ENCODE measurements around the gene MRPS33. TPM values are rescaled to one million over a fixed set of nuclear protein-coding genes. Genes with fewer than 3 reads are reported as not detected.
"Not testable (repeated sequence)": the region's sequence is repeated elsewhere in the genome, so short reads cannot be mapped to it uniquely, and the experiment has no call there.

MRPS33 gene
- 44.0 and 51.1 TPM in 2 replicates for total RNA-seq

GRCh38 chr7:141014524-141015395, at the start of gene MRPS33:
MRPS33 (minus strand) TSS chr7:141014952; CDS start chr7:141010633, 4,319 bp downstream.
- DNase-seq (ENCODE audit: low read depth): peak; percentile 88

GRCh38 chr7:141057788-141058187, 43.0 kb upstream of the MRPS33 start:
- DNase-seq (ENCODE audit: low read depth): no peak

- DNase-seq (ENCODE audit: low read depth): no peak
These were observed 40.4 kb upstream of the MRPS33 start for GRCh38 chr7:141055146-141055545.

DNA sequence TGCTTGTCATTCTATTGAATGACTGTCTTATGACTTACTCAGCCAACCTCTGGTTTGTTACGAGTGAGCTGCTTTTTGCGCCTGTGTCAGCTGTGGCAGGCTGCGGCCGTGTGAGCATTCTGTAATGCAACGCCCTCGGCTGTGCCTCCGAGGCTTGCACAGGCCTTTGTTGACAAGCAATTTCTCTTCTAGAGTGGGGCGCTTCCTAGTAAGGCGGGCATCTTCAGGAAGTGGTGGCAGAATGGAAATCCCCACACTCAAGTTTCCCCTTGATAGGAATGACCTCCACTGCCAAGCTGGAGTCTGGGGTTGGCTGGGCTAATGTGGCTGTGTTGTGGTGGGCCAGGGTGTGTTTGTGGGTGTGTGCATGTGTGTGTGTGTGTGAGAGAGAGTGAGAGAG, 38.9 kb upstream of the MRPS33 start:
- peak; percentile 89 for DNase-seq (ENCODE audit: low read depth)

DNA sequence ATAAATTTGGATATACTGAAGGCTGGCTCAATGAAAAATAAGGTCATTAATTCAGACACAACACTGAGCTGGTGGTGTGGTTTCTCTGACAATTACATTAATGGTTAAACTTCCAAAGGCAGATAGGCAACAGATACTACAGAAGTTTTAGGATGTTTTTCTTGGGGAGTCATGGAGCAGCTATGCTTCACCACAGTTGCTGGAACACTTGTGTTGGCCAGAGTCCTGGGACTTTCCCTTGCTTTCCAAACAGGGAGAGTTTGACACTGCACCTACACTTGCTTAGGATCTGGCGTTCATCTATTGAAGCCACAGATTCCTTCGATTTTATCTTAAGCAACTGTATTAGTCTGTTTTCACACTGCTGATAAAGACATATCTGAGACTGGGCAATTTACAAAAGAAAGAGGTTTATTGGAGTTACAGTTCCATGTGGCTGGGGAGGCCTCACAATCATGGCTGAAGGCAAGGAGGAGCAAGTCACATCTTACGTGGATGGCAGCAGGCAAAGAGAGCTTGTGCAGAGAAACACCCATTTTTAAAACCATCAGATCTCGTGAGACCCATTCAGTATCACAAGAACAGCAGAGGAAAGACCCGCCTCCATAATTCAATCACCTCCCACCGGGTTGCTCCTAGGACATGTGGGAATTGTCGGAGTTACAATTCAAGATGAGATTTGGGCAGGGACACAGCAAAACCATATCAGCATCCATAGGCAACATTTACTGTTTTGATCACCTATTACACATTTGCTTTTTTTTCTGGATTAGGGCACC, 31.3 kb upstream of the MRPS33 start:
- peak; percentile 97 for DNase-seq (ENCODE audit: low read depth)

- peak; percentile 96 for DNase-seq (ENCODE audit: low read depth)
These were observed 30.5 kb upstream of the MRPS33 start for GRCh38 chr7:141045126-141045841.

GRCh38 chr7:141043616-141044015, 28.9 kb upstream of the MRPS33 start:
- peak; percentile 62 for DNase-seq (ENCODE audit: low read depth)

DNA sequence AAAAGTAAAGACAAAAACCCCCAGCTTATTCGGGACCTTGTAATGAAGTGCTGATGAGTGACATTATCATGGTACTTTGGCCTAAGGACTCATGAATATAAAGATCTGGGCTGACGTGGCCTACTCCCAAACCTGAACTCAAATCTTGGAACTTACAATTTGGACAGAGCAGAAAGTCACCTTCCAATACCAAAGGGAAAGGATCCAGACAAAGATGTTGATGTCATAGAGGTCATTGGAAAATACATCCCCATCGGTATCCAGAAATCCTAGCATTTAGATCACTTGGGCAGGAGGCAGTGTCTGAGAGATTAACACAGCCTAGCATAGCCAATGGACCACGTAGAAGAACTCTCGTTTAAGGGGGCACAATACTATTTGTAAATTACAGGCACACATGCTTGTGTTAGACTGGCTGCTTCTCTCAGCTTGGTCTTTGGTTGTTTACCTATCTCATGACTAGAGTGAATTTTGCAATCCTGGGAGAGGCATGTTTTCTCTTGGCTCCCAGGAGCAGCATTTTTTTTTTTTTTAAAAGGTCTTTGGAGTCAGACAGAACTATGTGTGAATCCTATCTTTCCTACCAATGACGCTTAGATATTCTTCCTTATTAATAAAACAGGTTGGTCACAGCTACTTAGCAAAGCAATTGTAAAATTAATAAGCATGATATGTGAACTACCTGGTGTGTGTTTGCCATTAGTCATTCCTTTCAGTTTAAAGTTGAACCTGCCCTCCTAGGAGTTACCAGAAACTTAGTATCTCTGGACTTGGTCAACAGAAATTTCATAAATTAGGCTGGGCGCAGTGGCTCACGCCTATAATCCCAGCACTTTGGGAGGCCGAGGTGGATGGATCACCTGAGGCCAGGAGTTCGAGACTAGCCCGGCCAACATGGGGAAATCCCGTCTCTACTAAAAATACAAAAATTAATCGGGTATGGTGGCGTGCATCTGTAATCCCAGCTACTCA, 27.8 kb upstream of the MRPS33 start:
- peak; percentile 91 for DNase-seq (ENCODE audit: low read depth)

GRCh38 chr7:141039376-141039775, 24.6 kb upstream of the MRPS33 start:
- peak; percentile 58 for DNase-seq (ENCODE audit: low read depth)

DNA sequence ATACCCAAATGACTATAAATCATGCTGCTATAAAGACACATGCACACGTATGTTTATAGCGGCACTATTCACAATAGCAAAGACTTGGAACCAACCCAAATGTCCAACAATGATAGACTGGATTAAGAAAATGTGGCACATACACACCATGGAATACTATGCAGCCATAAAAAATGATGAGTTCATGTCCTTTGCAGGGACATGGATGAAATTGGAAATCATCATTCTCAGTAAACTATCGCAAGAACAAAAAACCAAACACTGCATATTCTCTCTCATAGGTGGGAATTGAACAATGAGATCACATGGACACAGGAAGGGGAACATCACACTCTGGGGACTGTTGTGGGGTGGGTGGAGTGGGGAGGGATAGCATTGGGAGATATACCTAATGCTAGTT, 23.3 kb upstream of the MRPS33 start:
- not testable (repeated sequence) for DNase-seq (ENCODE audit: low read depth)

DNA sequence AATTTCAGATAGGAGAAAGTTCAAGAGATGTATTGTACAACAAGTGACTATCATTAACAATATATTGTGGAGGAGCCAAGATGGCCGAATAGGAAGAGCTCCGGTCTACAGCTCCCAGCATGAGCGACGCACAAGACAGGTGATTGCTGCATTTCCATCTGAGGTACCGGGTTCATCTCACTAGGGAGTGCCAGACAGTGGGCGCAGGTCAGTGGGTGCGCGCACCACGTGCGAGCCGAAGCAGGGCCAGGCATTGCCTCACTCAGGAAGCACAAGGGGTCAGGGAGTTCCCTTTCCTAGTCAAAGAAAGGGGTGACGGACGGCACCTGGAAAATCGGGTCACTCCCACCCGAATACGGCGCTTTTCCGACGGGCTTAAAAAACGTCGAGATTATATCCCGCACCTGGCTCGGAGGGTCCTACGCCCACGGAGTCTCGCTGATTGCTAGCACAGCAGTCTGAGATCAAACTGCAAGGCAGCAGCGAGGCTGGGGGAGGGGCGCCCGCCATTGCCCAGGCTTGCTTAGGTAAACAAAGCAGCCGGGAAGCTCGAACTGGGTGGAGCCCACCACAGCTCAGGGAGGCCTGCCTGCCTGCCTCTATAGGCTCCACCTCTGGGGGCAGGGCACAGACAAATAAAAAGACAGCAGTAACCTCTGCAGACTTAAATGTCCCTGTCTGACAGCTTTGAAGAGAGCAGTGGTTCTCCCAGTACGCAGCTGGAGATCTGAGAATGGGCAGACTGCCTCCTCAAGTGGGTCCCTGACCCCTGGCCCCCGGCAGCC, 18.0 kb upstream of the MRPS33 start:
- DNase-seq (ENCODE audit: low read depth): not testable (repeated sequence)

DNA sequence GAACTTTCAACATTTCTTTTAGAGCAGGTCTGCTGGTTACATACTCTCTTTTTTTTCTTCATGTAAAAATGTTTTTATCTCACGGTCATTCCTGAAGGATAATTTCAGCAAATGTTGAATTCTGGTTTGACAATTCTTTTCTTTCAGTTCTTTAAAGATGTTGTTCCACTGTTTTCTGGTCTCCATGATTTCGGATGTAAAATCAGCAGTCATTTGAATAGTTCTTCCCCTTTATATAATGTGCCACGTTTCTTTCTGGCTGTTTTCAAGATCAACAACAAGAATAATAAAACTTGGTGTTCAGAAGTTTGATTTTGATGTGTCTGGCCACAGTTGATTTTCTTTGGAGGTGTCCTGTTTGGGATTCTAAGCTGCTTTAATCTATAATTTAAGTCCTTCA, 14.0 kb upstream of the MRPS33 start:
- no peak for DNase-seq (ENCODE audit: low read depth)

GRCh38 chr7:141027043-141027442, 12.3 kb upstream of the MRPS33 start:
- DNase-seq (ENCODE audit: low read depth): no peak

- no peak for DNase-seq (ENCODE audit: low read depth)
These were observed 9.9 kb upstream of the MRPS33 start for GRCh38 chr7:141024668-141025067.

DNA sequence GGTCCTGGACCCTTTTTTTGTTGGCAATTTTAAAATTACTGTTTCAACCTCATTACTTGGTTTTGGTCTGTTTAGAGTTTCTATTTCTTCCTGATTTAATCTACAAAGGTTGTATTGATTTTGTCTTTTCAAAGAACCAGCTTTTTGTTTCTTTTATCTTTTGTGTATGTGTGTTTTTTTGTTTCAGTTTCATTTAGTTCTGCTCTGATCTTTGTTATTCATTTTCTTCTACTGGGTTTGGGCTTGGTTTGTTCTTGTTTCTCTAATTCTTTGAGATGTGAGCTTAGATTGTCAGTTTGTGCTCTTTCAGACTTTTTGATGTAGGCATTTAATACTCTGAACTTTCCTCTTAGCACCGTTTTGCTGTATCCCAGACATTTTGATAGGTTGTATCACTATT, 8.5 kb upstream of the MRPS33 start:
- no peak for DNase-seq (ENCODE audit: low read depth)

- no peak for DNase-seq (ENCODE audit: low read depth)
These were observed 2.8 kb upstream of the MRPS33 start for GRCh38 chr7:141017555-141017954.

GRCh38 chr7:141016349-141016748, 1.6 kb upstream of the MRPS33 start:
- DNase-seq (ENCODE audit: low read depth): no peak

- peak; percentile 56 for DNase-seq (ENCODE audit: low read depth)
These were observed 628 bp downstream of the MRPS33 start for GRCh38 chr7:141014125-141014523.

DNA sequence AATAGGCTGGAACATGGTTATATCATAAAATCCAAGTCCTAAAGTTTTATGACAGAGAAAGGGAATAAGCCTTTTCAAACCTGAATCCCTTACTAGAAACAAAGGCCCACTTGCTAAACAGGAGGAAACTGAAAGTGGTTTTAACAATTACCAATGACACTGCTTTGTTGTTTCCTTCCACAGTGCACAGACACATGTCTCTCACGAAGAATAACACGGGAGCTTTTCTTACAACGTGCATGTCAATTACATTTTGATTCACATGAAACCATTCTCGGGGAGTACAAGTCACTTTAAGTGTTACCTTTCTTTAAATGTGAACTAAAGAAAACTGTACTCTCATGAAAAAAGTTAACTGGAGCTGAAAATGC, 1.4 kb downstream of the MRPS33 start:
- DNase-seq (ENCODE audit: low read depth): no peak

- DNase-seq (ENCODE audit: low read depth): peak; percentile 52
These were observed 1.9 kb downstream of the MRPS33 start for GRCh38 chr7:141012696-141013344.

Data from renal cortical epithelial cell (primary cell).